ENCODE data around the gene SLC39A8.

DNA sequence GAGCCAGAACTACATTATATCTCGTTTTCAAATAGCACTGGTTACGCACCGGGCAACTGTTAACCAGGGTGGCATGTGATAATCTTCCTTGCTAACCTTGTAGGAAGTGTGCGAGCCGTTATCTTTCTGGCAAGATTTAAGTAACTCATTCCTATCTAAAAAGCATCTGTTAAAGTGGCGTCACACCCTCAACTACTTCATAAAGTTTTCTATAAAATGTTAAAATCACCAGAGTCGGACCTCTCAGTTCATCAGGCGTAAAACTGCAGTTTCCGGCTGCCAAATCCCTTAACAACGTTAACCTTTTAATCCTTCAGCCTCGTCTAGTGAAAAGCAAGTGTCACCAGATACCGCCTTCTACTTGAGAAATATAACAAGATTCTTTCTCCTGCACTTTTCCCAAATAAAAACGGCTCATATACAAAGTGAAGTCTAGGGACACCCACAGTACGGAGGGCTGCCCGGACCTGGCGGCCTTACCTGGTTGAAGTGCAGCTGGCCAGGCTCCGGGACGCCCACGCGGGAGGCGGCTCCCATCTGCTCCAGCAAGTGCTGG is 1.2 kb downstream of the SLC39A8 start:
- TF ChIP-seq, protein P1, sequence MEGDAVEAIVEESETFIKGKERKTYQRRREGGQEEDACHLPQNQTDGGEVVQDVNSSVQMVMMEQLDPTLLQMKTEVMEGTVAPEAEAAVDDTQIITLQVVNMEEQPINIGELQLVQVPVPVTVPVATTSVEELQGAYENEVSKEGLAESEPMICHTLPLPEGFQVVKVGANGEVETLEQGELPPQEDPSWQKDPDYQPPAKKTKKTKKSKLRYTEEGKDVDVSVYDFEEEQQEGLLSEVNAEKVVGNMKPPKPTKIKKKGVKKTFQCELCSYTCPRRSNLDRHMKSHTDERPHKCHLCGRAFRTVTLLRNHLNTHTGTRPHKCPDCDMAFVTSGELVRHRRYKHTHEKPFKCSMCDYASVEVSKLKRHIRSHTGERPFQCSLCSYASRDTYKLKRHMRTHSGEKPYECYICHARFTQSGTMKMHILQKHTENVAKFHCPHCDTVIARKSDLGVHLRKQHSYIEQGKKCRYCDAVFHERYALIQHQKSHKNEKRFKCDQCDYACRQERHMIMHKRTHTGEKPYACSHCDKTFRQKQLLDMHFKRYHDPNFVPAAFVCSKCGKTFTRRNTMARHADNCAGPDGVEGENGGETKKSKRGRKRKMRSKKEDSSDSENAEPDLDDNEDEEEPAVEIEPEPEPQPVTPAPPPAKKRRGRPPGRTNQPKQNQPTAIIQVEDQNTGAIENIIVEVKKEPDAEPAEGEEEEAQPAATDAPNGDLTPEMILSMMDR (IDR thresholded peaks at IDR 0.05; ENCODE audit: low read depth, low read length, poor library complexity, severe bottlenecking), result no peak
- TF ChIP-seq EZH2phosphoT487 (IDR thresholded peaks at IDR 0.05; ENCODE audit: borderline replicate concordance, low read length), result no peak

All from DOHH2 (cell line).